SU-DHL-6 (cell line): Measurements from ENCODE around the gene USH1C.

Experiments used
- EZH2phosphoT487 ChIP-seq: fragments of 200-600 bp; sonication (generic), shearing (Covaris generic); conservative IDR thresholded peaks from 2 replicates; pipeline ENCODE4 v1.6.1; 2018; ENCODE audit warnings: mild to moderate bottlenecking, antibody characterized with exemption, low read length, moderate library complexity, mixed read lengths
- TF ChIP-seq, protein P1 (sequence below): fragments of 200-600 bp; sonication (generic); IDR thresholded peaks from one replicate; pipeline ENCODE4 v1.5.1; 2017; ENCODE audit warnings: antibody characterized with exemption, mild to moderate bottlenecking, low read length, moderate library complexity; ENCODE audit not compliant: insufficient read depth, poor library complexity, severe bottlenecking

DNA sequence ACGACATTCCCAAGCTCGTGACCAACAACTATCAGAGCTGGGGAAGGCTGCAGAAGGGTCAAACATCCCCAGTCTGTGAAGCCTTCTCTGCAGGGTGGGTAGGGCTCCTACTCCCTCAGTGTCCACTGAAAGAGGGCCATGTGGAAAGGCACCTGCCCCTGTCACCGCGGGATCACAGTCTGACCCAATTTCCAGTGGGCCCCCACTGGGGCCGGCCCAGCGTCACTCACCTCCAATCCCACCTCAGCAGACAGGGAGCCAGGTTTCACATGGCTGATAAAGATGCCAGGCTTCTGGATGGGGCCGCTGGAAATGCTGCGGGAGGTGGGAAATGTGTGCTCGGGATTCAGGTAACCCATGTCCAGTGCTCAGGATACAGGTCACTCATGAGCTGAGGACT, 20.0 kb downstream of the USH1C start:
- TF ChIP-seq, protein P1, sequence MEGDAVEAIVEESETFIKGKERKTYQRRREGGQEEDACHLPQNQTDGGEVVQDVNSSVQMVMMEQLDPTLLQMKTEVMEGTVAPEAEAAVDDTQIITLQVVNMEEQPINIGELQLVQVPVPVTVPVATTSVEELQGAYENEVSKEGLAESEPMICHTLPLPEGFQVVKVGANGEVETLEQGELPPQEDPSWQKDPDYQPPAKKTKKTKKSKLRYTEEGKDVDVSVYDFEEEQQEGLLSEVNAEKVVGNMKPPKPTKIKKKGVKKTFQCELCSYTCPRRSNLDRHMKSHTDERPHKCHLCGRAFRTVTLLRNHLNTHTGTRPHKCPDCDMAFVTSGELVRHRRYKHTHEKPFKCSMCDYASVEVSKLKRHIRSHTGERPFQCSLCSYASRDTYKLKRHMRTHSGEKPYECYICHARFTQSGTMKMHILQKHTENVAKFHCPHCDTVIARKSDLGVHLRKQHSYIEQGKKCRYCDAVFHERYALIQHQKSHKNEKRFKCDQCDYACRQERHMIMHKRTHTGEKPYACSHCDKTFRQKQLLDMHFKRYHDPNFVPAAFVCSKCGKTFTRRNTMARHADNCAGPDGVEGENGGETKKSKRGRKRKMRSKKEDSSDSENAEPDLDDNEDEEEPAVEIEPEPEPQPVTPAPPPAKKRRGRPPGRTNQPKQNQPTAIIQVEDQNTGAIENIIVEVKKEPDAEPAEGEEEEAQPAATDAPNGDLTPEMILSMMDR, result no peak
- TF ChIP-seq EZH2phosphoT487, result no peak
